Measurements from ENCODE around the gene TRHDE.

The TRHDE gene

GRCh38 chr12:72276181-72276805 lies 4.1 kb downstream of the TRHDE start:
- H3K79me2 ChIP-seq (ENCODE audit: control insufficient read depth, insufficient read depth, low read length, poor library complexity): peaks cover 2% of the 10 kb centered on the region
- H2BK12ac ChIP-seq (ENCODE audit: low read length): no peak overlapping the region
- H4K12ac ChIP-seq (ENCODE audit: low read depth, low read length): no peak overlapping the region
- H2AFZ ChIP-seq (ENCODE audit: insufficient read depth, low read length, poor library complexity): no peak overlapping the region
- no peak overlapping the region for H3K18ac ChIP-seq (ENCODE audit: low read length)
- no peak overlapping the region for H3K23ac ChIP-seq (ENCODE audit: low read length)
- peaks cover 15% of the 10 kb centered on the region for H3K27me3 ChIP-seq (ENCODE audit: insufficient read depth, low read length)
- no peak overlapping the region for H2AK5ac ChIP-seq (ENCODE audit: low read length)
- peak in 1 of 2 donors; percentile 15 for DNase-seq
- H3K4me1 ChIP-seq (ENCODE audit: control insufficient read depth in 1 of 2, insufficient read depth in 2 of 2, low read length in 2 of 2): peaks cover 6 to 10% of the 10 kb centered on the region in 2 experiments
- no peak overlapping the region for H4K8ac ChIP-seq (ENCODE audit: low read depth, low read length)
- H4K91ac ChIP-seq (ENCODE audit: low read depth, low read length): no peak overlapping the region
- H2BK5ac ChIP-seq (ENCODE audit: low read depth, low read length, poor library complexity): no peak overlapping the region
- no peak overlapping the region for H3K4me2 ChIP-seq (ENCODE audit: low read length)
- H3K9me3 ChIP-seq (ENCODE audit: insufficient read depth, low read depth, low read length): peaks cover 2% of the 10 kb centered on the region
- H3K4me3 ChIP-seq (ENCODE audit: low read depth, low read length): no peak overlapping the region
- no CpG with 5 or more reads among the region's 3 CpGs for WGBS (ENCODE audit: extremely low coverage, insufficient coverage, insufficient read length)
- no peak overlapping the region for H3K4ac ChIP-seq (ENCODE audit: low read depth, low read length)
- no peak overlapping the region for H3K9ac ChIP-seq (ENCODE audit: low read length)
- no peak overlapping the region for H3K14ac ChIP-seq (ENCODE audit: low read length)
- peaks cover 5% of the 10 kb centered on the region for H3K79me1 ChIP-seq (ENCODE audit: low read length)
- no peak overlapping the region for H3K27ac ChIP-seq (ENCODE audit: low read depth, low read length)
- no peak overlapping the region for H2BK120ac ChIP-seq (ENCODE audit: insufficient read depth, low read length, poor library complexity)
- no peaks in the 10 kb centered on the region for H3K36me3 ChIP-seq (ENCODE audit: control insufficient read depth in 1 of 2, insufficient read depth in 2 of 2, low read length in 2 of 2)

- DNase-seq: no peak
- Histone ChIP-seq H2BK12ac (ENCODE audit: low read length) (no peak overlapping the region), H2BK120ac (ENCODE audit: insufficient read depth, low read length, poor library complexity) (no peak overlapping the region), H3K79me1 (ENCODE audit: low read length) (no peaks in the 10 kb centered on the region), H3K9ac (ENCODE audit: low read length) (no peak overlapping the region), H3K18ac (ENCODE audit: low read length) (no peak overlapping the region), H3K14ac (ENCODE audit: low read length) (no peak overlapping the region), H3K4me2 (ENCODE audit: low read length) (no peak overlapping the region), H2BK5ac (ENCODE audit: low read depth, low read length, poor library complexity) (no peak overlapping the region), H3K9me3 (ENCODE audit: insufficient read depth, low read depth, low read length) (no peaks in the 10 kb centered on the region), H4K91ac (ENCODE audit: low read depth, low read length) (no peak overlapping the region), H3K27me3 (ENCODE audit: insufficient read depth, low read length) (peaks cover 15% of the 10 kb centered on the region), H4K12ac (ENCODE audit: low read depth, low read length) (no peak overlapping the region), H3K23ac (ENCODE audit: low read length) (no peak overlapping the region), H2AK5ac (ENCODE audit: low read length) (no peak overlapping the region), H3K4ac (ENCODE audit: low read depth, low read length) (no peak overlapping the region), H3K36me3 (ENCODE audit: control insufficient read depth in 1 of 2, insufficient read depth in 2 of 2, low read length in 2 of 2) (no peaks in the 10 kb centered on the region), H3K4me1 (ENCODE audit: control insufficient read depth in 1 of 2, insufficient read depth in 2 of 2, low read length in 2 of 2) (peaks cover 6 to 10% of the 10 kb centered on the region in 2 experiments), H3K27ac (ENCODE audit: low read depth, low read length) (no peak overlapping the region), H4K8ac (ENCODE audit: low read depth, low read length) (no peak overlapping the region), H3K79me2 (ENCODE audit: control insufficient read depth, insufficient read depth, low read length, poor library complexity) (no peaks in the 10 kb centered on the region), H3K4me3 (ENCODE audit: low read depth, low read length) (no peak overlapping the region), H2AFZ (ENCODE audit: insufficient read depth, low read length, poor library complexity) (no peak overlapping the region)
- WGBS (ENCODE audit: extremely low coverage, insufficient coverage, insufficient read length): no CpG with 5 or more reads among the region's 2 CpGs
Measured at GRCh38 chr12:72277415-72277814, 5.2 kb downstream of the TRHDE start.

GRCh38 chr12:72278894-72279293 lies 6.7 kb downstream of the TRHDE start:
- H2AK5ac ChIP-seq (ENCODE audit: low read length): no peak overlapping the region
- peaks cover 2% of the 10 kb centered on the region for H3K27me3 ChIP-seq (ENCODE audit: insufficient read depth, low read length)
- H2BK12ac ChIP-seq (ENCODE audit: low read length): no peak overlapping the region
- no peak overlapping the region for H3K4me3 ChIP-seq (ENCODE audit: low read depth, low read length)
- H3K36me3 ChIP-seq (ENCODE audit: control insufficient read depth in 1 of 2, insufficient read depth in 2 of 2, low read length in 2 of 2): no peaks in the 10 kb centered on the region
- no peak overlapping the region for H3K18ac ChIP-seq (ENCODE audit: low read length)
- H4K91ac ChIP-seq (ENCODE audit: low read depth, low read length): no peak overlapping the region
- H3K27ac ChIP-seq (ENCODE audit: low read depth, low read length): no peak overlapping the region
- H2BK120ac ChIP-seq (ENCODE audit: insufficient read depth, low read length, poor library complexity): no peak overlapping the region
- no peak overlapping the region for H4K8ac ChIP-seq (ENCODE audit: low read depth, low read length)
- no peak overlapping the region for H3K4ac ChIP-seq (ENCODE audit: low read depth, low read length)
- no peak overlapping the region for H4K12ac ChIP-seq (ENCODE audit: low read depth, low read length)
- WGBS (ENCODE audit: extremely low coverage, insufficient coverage, insufficient read length): no CpG with 5 or more reads among the region's 2 CpGs
- no peak overlapping the region for H3K14ac ChIP-seq (ENCODE audit: low read length)
- no peak overlapping the region for H3K23ac ChIP-seq (ENCODE audit: low read length)
- no peaks in the 10 kb centered on the region for H3K79me2 ChIP-seq (ENCODE audit: control insufficient read depth, insufficient read depth, low read length, poor library complexity)
- no peak for DNase-seq
- no peaks in the 10 kb centered on the region for H3K79me1 ChIP-seq (ENCODE audit: low read length)
- H2AFZ ChIP-seq (ENCODE audit: insufficient read depth, low read length, poor library complexity): no peak overlapping the region
- H3K9ac ChIP-seq (ENCODE audit: low read length): no peak overlapping the region
- H2BK5ac ChIP-seq (ENCODE audit: low read depth, low read length, poor library complexity): no peak overlapping the region
- H3K9me3 ChIP-seq (ENCODE audit: insufficient read depth, low read depth, low read length): no peaks in the 10 kb centered on the region
- no peak overlapping the region for H3K4me2 ChIP-seq (ENCODE audit: low read length)
- H3K4me1 ChIP-seq (ENCODE audit: control insufficient read depth in 1 of 2, insufficient read depth in 2 of 2, low read length in 2 of 2): no peaks in the 10 kb centered on the region

- no peak overlapping the region for H2BK5ac ChIP-seq (ENCODE audit: low read depth, low read length, poor library complexity)
- no peaks in the 10 kb centered on the region for H3K27me3 ChIP-seq (ENCODE audit: insufficient read depth, low read length)
- H3K4me2 ChIP-seq (ENCODE audit: low read length): no peak overlapping the region
- no peaks in the 10 kb centered on the region for H3K79me2 ChIP-seq (ENCODE audit: control insufficient read depth, insufficient read depth, low read length, poor library complexity)
- no peak overlapping the region for H2BK120ac ChIP-seq (ENCODE audit: insufficient read depth, low read length, poor library complexity)
- H3K14ac ChIP-seq (ENCODE audit: low read length): no peak overlapping the region
- no peak overlapping the region for H3K4me3 ChIP-seq (ENCODE audit: low read depth, low read length)
- WGBS (ENCODE audit: extremely low coverage, insufficient coverage, insufficient read length): no CpG with 5 or more reads among the region's 4 CpGs
- H2AFZ ChIP-seq (ENCODE audit: insufficient read depth, low read length, poor library complexity): no peak overlapping the region
- no peak for DNase-seq
- no peak overlapping the region for H3K4ac ChIP-seq (ENCODE audit: low read depth, low read length)
- H4K8ac ChIP-seq (ENCODE audit: low read depth, low read length): no peak overlapping the region
- H3K4me1 ChIP-seq (ENCODE audit: control insufficient read depth in 1 of 2, insufficient read depth in 2 of 2, low read length in 2 of 2): no peaks in the 10 kb centered on the region
- H3K36me3 ChIP-seq (ENCODE audit: control insufficient read depth in 1 of 2, insufficient read depth in 2 of 2, low read length in 2 of 2): no peaks in the 10 kb centered on the region
- H3K18ac ChIP-seq (ENCODE audit: low read length): no peak overlapping the region
- H3K27ac ChIP-seq (ENCODE audit: low read depth, low read length): no peak overlapping the region
- no peak overlapping the region for H4K12ac ChIP-seq (ENCODE audit: low read depth, low read length)
- no peak overlapping the region for H4K91ac ChIP-seq (ENCODE audit: low read depth, low read length)
- no peaks in the 10 kb centered on the region for H3K79me1 ChIP-seq (ENCODE audit: low read length)
- no peaks in the 10 kb centered on the region for H3K9me3 ChIP-seq (ENCODE audit: insufficient read depth, low read depth, low read length)
- H2BK12ac ChIP-seq (ENCODE audit: low read length): no peak overlapping the region
- no peak overlapping the region for H3K9ac ChIP-seq (ENCODE audit: low read length)
- no peak overlapping the region for H2AK5ac ChIP-seq (ENCODE audit: low read length)
- H3K23ac ChIP-seq (ENCODE audit: low read length): no peak overlapping the region
Measured at GRCh38 chr12:72281126-72281525, 9.0 kb downstream of the TRHDE start.

Data from trophoblast cell (in vitro differentiated cells and primary cell).